Stomach (tissue), 4 donors: ENCODE results near the gene LPCAT4.

Experiments used
- CTCF ChIP-seq, 7 experiments: fragments of 450-650 bp in 4 of 7; fragments of 200-600 bp in 3 of 7; sonication (generic) in 3 of 7; IDR thresholded peaks; one replicate each; pipeline ENCODE4 v1.5.1; 2016 to 2019; ENCODE audit warnings: antibody characterized with exemption in 7 of 7, control low read depth in 2 of 7, mild to moderate bottlenecking in 1 of 7
- EP300 ChIP-seq: sonication (generic); formaldehyde crosslinking; IDR thresholded peaks from one replicate; pipeline ENCODE4 v1.6.1; 2017; ENCODE audit warnings: antibody characterized with exemption
- POLR2A ChIP-seq, 4 donors: fragments of 450-650 bp; IDR thresholded peaks; one replicate each; pipeline ENCODE4 v1.6.1; 2016; ENCODE audit warnings: antibody characterized with exemption in 4 of 4, control low read depth in 2 of 4, mild to moderate bottlenecking in 1 of 4, moderate library complexity in 1 of 4

DNA sequence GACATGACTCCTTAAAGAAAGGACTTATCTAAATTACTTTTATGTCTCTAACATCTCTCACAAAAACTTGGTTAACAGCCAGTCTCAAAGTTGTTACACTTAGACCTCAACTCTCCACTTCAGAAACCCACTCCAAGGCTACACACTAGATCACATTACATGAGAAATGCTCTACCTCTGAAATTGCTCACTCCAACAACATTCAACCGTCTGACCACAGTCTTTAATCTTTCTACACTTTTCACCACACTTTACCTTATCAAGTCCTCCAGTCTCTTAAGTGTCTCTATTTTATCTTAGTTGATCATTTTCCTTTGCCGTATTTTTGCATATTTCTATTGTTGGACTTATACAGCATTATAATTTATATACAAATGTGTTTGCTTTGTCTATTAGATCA is 35.2 kb downstream of the LPCAT4 start:
- TF ChIP-seq CTCF (IDR thresholded peaks at IDR 0.05) (no peak), POLR2A (IDR thresholded peaks at IDR 0.05) (no peak), EP300 (no peak)
